ENCODE measurements around the gene BMPR1A. TPM values are rescaled to one million over a fixed set of nuclear protein-coding genes. Genes with fewer than 3 reads are reported as not detected.

Gene BMPR1A
- total RNA-seq, 1 experiment from 2014 or later = 21.4 TPM

DNA sequence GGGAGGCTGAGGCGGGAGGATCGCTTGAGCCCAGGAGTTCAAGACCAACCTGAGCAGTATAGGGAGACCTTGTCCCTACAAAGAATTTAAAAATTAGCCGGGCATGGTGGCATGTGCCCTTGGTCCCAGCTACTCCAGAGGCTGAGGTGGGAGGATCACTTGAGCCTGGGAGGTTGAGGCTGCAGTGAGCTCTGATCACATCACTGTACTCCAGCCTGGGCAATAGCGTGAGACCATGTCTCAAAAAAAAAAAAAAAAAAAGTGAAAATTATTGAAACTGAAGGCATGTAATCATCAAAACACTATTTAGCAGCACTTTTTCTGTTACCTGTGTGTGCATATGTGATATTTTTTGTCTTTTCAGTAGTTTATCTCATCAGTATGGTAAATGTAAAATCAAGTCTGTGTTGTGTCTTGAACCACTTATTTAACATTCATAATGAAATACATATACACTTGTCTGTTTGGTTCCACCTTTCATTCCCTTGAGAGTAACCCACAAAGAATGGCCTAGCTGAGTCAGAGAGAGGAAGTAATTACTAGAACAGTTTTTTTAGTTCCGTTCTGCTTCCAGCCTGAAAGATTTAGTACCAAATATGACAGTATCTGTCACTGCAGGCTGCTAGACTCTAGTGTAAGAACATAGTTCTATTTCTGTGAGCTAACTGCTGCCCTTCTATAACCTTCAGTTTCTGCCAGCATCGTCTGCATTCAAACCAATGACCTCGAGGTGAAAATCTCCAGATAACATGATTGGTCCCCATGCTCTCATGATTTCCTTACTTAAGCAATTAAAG is 132.4 kb downstream of the BMPR1A start:
- no peak overlapping the region for H3K4me3 Mint-ChIP-seq (ENCODE audit: low read depth, unreplicated experiment)
- CTCF ChIA-PET = interaction anchor here (0.7 kb wide), 1 partner anchor 10 kb away, joined by 4 read pairs; no protein-coding TSS in a partner anchor
- TF ChIP-seq, protein P1, sequence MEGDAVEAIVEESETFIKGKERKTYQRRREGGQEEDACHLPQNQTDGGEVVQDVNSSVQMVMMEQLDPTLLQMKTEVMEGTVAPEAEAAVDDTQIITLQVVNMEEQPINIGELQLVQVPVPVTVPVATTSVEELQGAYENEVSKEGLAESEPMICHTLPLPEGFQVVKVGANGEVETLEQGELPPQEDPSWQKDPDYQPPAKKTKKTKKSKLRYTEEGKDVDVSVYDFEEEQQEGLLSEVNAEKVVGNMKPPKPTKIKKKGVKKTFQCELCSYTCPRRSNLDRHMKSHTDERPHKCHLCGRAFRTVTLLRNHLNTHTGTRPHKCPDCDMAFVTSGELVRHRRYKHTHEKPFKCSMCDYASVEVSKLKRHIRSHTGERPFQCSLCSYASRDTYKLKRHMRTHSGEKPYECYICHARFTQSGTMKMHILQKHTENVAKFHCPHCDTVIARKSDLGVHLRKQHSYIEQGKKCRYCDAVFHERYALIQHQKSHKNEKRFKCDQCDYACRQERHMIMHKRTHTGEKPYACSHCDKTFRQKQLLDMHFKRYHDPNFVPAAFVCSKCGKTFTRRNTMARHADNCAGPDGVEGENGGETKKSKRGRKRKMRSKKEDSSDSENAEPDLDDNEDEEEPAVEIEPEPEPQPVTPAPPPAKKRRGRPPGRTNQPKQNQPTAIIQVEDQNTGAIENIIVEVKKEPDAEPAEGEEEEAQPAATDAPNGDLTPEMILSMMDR (IDR thresholded peaks at IDR 0.05; ENCODE audit: unreplicated experiment) = no peak
- H3K36me3 Mint-ChIP-seq (ENCODE audit: insufficient read depth, unreplicated experiment) = no peaks in the 10 kb centered on the region
- no peaks in the 10 kb centered on the region for H3K4me1 Mint-ChIP-seq (ENCODE audit: low read depth, unreplicated experiment)
- intact Hi-C loops (cut with micrococcal nuclease; ENCODE audit: unreplicated experiment) = no loop called here
- DNase-seq = no peak
- no peak overlapping the region for H3K27ac Mint-ChIP-seq (ENCODE audit: unreplicated experiment)
- no TSS peak for BruUV-seq (replicated peaks)
- no peaks in the 10 kb centered on the region for H3K9me3 Mint-ChIP-seq (ENCODE audit: low read depth, unreplicated experiment)
- H3K27me3 Mint-ChIP-seq (ENCODE audit: unreplicated experiment) = no peaks in the 10 kb centered on the region

DNA sequence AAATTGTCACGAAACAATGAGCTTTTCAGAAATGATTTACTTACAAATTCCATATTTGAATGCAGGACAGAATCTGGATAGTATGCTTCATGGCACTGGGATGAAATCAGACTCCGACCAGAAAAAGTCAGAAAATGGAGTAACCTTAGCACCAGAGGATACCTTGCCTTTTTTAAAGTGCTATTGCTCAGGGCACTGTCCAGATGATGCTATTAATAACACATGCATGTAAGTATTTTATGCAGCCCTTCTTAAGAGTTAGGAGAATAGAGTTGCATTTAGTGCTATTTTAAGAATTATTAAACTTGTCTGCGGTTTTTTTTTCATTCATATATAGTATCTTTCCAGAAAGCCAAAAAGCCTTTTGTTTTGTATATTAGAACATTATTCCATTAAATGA is 133.6 kb downstream of the BMPR1A start:
- Mint-ChIP-seq H3K36me3 (ENCODE audit: insufficient read depth, unreplicated experiment) (no peaks in the 10 kb centered on the region), H3K9me3 (ENCODE audit: low read depth, unreplicated experiment) (no peaks in the 10 kb centered on the region), H3K27me3 (ENCODE audit: unreplicated experiment) (no peaks in the 10 kb centered on the region), H3K27ac (ENCODE audit: unreplicated experiment) (no peak overlapping the region), H3K4me1 (ENCODE audit: low read depth, unreplicated experiment) (no peaks in the 10 kb centered on the region), H3K4me3 (ENCODE audit: low read depth, unreplicated experiment) (no peak overlapping the region)
- no TSS peak for BruUV-seq (replicated peaks)
- intact Hi-C loops (cut with micrococcal nuclease; ENCODE audit: unreplicated experiment) = no loop called here
- TF ChIP-seq, protein P1 (IDR thresholded peaks at IDR 0.05; ENCODE audit: unreplicated experiment) = no peak
- DNase-seq = no peak
- CTCF ChIA-PET = no interaction called here

DNA sequence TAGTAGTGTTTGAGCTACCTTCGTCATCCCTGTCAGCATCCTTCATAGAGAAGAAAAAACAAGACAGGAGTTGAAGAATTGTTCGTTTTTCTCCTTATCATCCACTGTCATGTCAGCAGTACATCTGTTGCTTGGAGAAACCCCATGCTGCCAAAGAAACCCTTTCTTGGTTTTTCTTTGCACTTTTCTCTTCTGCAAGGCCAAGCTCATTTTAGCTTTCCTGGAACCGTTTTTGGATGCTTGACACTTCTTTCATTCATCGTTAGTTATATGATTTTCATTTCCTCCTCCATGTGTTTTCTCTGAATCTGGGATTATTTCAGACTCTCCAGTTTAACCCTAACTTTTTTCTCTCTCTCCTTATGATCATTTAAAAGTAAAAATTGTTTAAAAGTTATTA is 142.1 kb downstream of the BMPR1A start:
- H3K27ac Mint-ChIP-seq (ENCODE audit: unreplicated experiment) = no peak overlapping the region
- no TSS peak for BruUV-seq (replicated peaks)
- no peak overlapping the region for H3K4me3 Mint-ChIP-seq (ENCODE audit: low read depth, unreplicated experiment)
- no peaks in the 10 kb centered on the region for H3K9me3 Mint-ChIP-seq (ENCODE audit: low read depth, unreplicated experiment)
- DNase-seq = no peak
- no peaks in the 10 kb centered on the region for H3K27me3 Mint-ChIP-seq (ENCODE audit: unreplicated experiment)
- no peaks in the 10 kb centered on the region for H3K36me3 Mint-ChIP-seq (ENCODE audit: insufficient read depth, unreplicated experiment)
- TF ChIP-seq, protein P1 (IDR thresholded peaks at IDR 0.05; ENCODE audit: unreplicated experiment) = no peak
- intact Hi-C loops (cut with micrococcal nuclease; ENCODE audit: unreplicated experiment) = loop anchor here (5.0 kb wide), 1 partner anchor 186 kb away; no protein-coding TSS in a partner anchor
- no peaks in the 10 kb centered on the region for H3K4me1 Mint-ChIP-seq (ENCODE audit: low read depth, unreplicated experiment)
- CTCF ChIA-PET = no interaction called here

DNA sequence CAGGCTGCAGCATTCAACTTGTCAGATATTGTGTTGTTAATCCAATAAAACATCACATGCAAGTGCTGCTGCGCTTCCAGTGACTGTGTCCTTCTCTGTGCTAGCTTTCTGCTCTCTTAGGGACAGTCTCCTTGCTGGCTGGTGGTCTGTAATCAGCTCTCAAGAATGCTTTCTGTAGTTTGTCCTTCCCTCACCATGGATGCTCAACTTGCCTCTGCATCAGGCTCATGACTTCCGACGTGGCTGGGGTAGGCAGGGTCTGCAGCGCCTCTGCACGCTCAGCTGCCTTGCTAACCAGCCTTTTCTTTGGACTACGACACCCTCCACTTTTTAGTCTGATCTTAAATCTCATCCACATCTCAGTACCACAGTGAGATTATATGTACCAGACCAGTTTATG is 142.7 kb downstream of the BMPR1A start:
- DNase-seq = no peak
- Mint-ChIP-seq H3K27me3 (ENCODE audit: unreplicated experiment) (no peaks in the 10 kb centered on the region), H3K4me3 (ENCODE audit: low read depth, unreplicated experiment) (no peak overlapping the region), H3K9me3 (ENCODE audit: low read depth, unreplicated experiment) (no peaks in the 10 kb centered on the region), H3K4me1 (ENCODE audit: low read depth, unreplicated experiment) (no peaks in the 10 kb centered on the region), H3K36me3 (ENCODE audit: insufficient read depth, unreplicated experiment) (no peaks in the 10 kb centered on the region), H3K27ac (ENCODE audit: unreplicated experiment) (no peak overlapping the region)
- CTCF ChIA-PET = interaction anchor here (1.2 kb wide), 1 partner anchor 206 kb away, joined by 4 read pairs; no protein-coding TSS in a partner anchor
- no TSS peak for BruUV-seq (replicated peaks)
- intact Hi-C loops (cut with micrococcal nuclease; ENCODE audit: unreplicated experiment) = loop anchor here (1.0 to 5.0 kb wide), 2 partner anchors 187 to 211 kb away; no protein-coding TSS in a partner anchor
- TF ChIP-seq, protein P1 (IDR thresholded peaks at IDR 0.05; ENCODE audit: unreplicated experiment) = no peak

Measured in Calu3 (cell line).